ENCODE measurements around the gene FAM186B.

DNA sequence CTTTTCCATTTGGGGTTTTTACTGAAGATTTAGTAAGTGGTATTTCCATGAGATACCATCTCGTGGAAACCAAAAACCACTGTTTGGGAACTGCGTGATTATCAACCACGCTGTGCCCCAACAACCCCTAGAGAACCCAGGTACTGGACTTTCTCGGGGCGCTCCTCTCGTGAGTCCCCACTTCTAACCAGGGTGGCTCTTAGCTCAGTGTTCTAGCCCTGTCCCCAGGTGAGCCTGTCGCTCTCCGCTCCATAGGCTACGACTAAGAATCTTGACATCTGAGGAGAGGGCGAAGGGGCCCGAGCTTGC, 38.2 kb downstream of the FAM186B start:
- TF ChIP-seq, protein P1, sequence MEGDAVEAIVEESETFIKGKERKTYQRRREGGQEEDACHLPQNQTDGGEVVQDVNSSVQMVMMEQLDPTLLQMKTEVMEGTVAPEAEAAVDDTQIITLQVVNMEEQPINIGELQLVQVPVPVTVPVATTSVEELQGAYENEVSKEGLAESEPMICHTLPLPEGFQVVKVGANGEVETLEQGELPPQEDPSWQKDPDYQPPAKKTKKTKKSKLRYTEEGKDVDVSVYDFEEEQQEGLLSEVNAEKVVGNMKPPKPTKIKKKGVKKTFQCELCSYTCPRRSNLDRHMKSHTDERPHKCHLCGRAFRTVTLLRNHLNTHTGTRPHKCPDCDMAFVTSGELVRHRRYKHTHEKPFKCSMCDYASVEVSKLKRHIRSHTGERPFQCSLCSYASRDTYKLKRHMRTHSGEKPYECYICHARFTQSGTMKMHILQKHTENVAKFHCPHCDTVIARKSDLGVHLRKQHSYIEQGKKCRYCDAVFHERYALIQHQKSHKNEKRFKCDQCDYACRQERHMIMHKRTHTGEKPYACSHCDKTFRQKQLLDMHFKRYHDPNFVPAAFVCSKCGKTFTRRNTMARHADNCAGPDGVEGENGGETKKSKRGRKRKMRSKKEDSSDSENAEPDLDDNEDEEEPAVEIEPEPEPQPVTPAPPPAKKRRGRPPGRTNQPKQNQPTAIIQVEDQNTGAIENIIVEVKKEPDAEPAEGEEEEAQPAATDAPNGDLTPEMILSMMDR (IDR thresholded peaks at IDR 0.05) = no peak
- no peak for TF ChIP-seq POLR2A (IDR thresholded peaks at IDR 0.05)
- no peak for TF ChIP-seq POLR2AphosphoS5 (IDR thresholded peaks at IDR 0.05)
